ENCODE results near the gene DCHS1. TPM values are rescaled to one million over a fixed set of nuclear protein-coding genes. Genes with fewer than 3 reads are reported as not detected.

The DCHS1 gene
- polyA plus RNA-seq, 1 experiment: 8.7 TPM

GRCh38 chr11:6635082-6635932, 20.3 kb downstream of the DCHS1 start:
- TF ChIP-seq CTCF (IDR thresholded peaks at IDR 0.05; ENCODE audit: low read depth, low read length): no peak
- H3K4me3 ChIP-seq (ENCODE audit: low read depth, low read length): no peak overlapping the region
- H3K27me3 ChIP-seq (ENCODE audit: control insufficient read depth, insufficient read depth, low read length): no peaks in the 10 kb centered on the region
- peaks cover 4% of the 10 kb centered on the region; the same call in 1 of the 2 replicates for H3K9me3 ChIP-seq (ENCODE audit: control insufficient read depth, insufficient read depth, low read length)
- ChIA-PET CTCF (interaction anchor here (0.6 kb wide), 2 partner anchors 16 to 421 kb away, joined by 4 read pairs; partner anchors contain the start of gene TPP1), POLR2A (interaction anchor here (1.0 to 1.2 kb wide), 3 partner anchors 11 to 245 kb away, joined by 3 to 6 read pairs (median 3); partner anchors contain the start of gene SMPD1)
- peak overlapping the region; percentile 42 for H3K27ac ChIP-seq (ENCODE audit: low read depth, low read length)
- no peak for DNase-seq (ENCODE audit: low read depth, low spot score)

DNA sequence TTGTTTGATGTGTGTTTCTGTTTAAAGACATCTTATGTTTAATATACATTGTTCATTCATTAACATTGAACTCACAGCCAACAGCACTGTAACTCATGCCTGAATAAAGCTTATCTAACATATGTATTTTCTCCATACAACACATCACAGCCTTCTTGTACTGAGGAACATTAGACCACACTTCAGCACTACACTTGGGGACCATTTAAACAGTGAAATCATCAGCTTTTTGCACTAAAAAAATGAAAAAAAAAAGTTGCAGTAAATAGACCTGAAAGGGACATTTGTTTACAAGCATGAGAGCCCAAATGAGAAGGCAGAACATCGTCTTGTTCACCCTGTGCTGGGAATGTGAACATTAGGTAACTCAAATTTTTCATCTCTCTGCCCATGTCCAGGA, 21.1 kb downstream of the DCHS1 start:
- Histone ChIP-seq H3K9me3 (ENCODE audit: control insufficient read depth, insufficient read depth, low read length) (peaks cover 4% of the 10 kb centered on the region; the same call in 1 of the 2 replicates), H3K27me3 (ENCODE audit: control insufficient read depth, insufficient read depth, low read length) (no peaks in the 10 kb centered on the region), H3K27ac (ENCODE audit: low read depth, low read length) (no peak overlapping the region), H3K4me3 (ENCODE audit: low read depth, low read length) (no peak overlapping the region)
- ChIA-PET POLR2A (no interaction called here), CTCF (interaction anchor here (0.6 kb wide), 1 partner anchor 420 kb away, joined by 4 read pairs; no protein-coding TSS in a partner anchor)
- TF ChIP-seq CTCF (IDR thresholded peaks at IDR 0.05; ENCODE audit: low read depth, low read length): no peak
- DNase-seq (ENCODE audit: low read depth, low spot score): no peak

- no peak for TF ChIP-seq CTCF (IDR thresholded peaks at IDR 0.05; ENCODE audit: low read depth, low read length)
- no peak overlapping the region for H3K4me3 ChIP-seq (ENCODE audit: low read depth, low read length)
- POLR2A ChIA-PET: no interaction called here
- H3K27ac ChIP-seq (ENCODE audit: low read depth, low read length): no peak overlapping the region
- DNase-seq (ENCODE audit: low read depth, low spot score): no peak
- peaks cover 4% of the 10 kb centered on the region; the same call in 1 of the 2 replicates for H3K9me3 ChIP-seq (ENCODE audit: control insufficient read depth, insufficient read depth, low read length)
- CTCF ChIA-PET: no interaction called here
- no peaks in the 10 kb centered on the region for H3K27me3 ChIP-seq (ENCODE audit: control insufficient read depth, insufficient read depth, low read length)
Observed at GRCh38 chr11:6633422-6634408, 21.9 kb downstream of the DCHS1 start.

GRCh38 chr11:6632116-6633073, 23.2 kb downstream of the DCHS1 start:
- POLR2A ChIA-PET: no interaction called here
- Histone ChIP-seq H3K27ac (ENCODE audit: low read depth, low read length) (no peak overlapping the region), H3K9me3 (ENCODE audit: control insufficient read depth, insufficient read depth, low read length) (peaks cover 4% of the 10 kb centered on the region; the same call in 1 of the 2 replicates), H3K27me3 (ENCODE audit: control insufficient read depth, insufficient read depth, low read length) (no peaks in the 10 kb centered on the region), H3K4me3 (ENCODE audit: low read depth, low read length) (no peak overlapping the region)
- CTCF ChIA-PET: interaction anchor here (1.7 kb wide), 1 partner anchor 51 kb away, joined by 6 read pairs; the partner anchor contains the start of gene MRPL17
- no peak for TF ChIP-seq CTCF (IDR thresholded peaks at IDR 0.05; ENCODE audit: low read depth, low read length)
- DNase-seq (ENCODE audit: low read depth, low spot score): no peak

Data from AG04450 (cell line).